Tibial nerve (tissue), 4 donors: ENCODE results near the gene CRX.
"Not testable (repeated sequence)": the region's sequence is repeated elsewhere in the genome, so short reads cannot be mapped to it uniquely, and the experiment has no call there.

Experiments
- CTCF ChIP-seq, 5 experiments: fragments of 200-600 bp in 3 of 5; fragments of 450-650 bp in 2 of 5; sonication (generic) in 3 of 5; IDR thresholded peaks; one replicate each; pipeline ENCODE4 v1.5.1; 2016 to 2019; ENCODE audit warnings: antibody characterized with exemption in 5 of 5, mild to moderate bottlenecking in 3 of 5, moderate library complexity in 2 of 5
- EP300 ChIP-seq, 2 donors: sonication (generic); formaldehyde crosslinking; IDR thresholded peaks; one replicate each; pipeline ENCODE4 v1.6.1; 2017; ENCODE audit warnings: antibody characterized with exemption in 2 of 2, mild to moderate bottlenecking in 1 of 2
- POLR2A ChIP-seq, 2 donors: fragments of 450-650 bp; IDR thresholded peaks; one replicate each; pipeline ENCODE4 v1.6.1; 2017; ENCODE audit warnings: antibody characterized with exemption in 2 of 2, mild to moderate bottlenecking in 2 of 2, moderate library complexity in 2 of 2

DNA sequence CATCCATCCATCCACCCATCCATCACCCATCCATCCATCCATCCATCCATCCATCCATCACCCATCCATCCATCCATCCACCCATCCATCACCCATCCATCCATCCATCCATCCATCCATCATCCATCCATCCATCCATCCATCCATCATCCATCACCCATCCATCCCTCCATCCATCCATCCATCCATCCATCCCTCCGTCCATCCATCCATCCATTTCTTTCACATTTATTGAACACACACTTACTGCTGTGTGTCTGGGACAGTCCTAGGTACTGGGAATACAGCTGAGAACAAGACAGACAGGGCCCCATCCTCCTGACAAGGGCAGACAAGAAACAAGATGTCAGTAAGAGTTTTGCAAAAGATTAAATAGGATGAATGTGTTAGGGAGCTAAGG lies 3.5 kb upstream of the CRX start:
- TF ChIP-seq CTCF, EP300, POLR2A (IDR thresholded peaks at IDR 0.05): not testable (repeated sequence)
